ENCODE data around the gene STK36. TPM values are rescaled to one million over a fixed set of nuclear protein-coding genes. Genes with fewer than 3 reads are reported as not detected.

Gene STK36
- total RNA-seq, 1 donor from 2014 or later: 75.1 TPM

GRCh38 chr2:218659988-218660358 is 11.9 kb upstream of the STK36 start:
- no peaks in the 10 kb centered on the region for H3K9me3 Mint-ChIP-seq (ENCODE audit: unreplicated experiment)
- peaks cover 43% of the 10 kb centered on the region for H3K36me3 Mint-ChIP-seq (ENCODE audit: low read depth, unreplicated experiment)
- H3K27ac Mint-ChIP-seq (ENCODE audit: unreplicated experiment): peak overlapping the region; percentile 46

GRCh38 chr2:218662377-218662776 is 9.5 kb upstream of the STK36 start:
- peaks cover 56% of the 10 kb centered on the region for H3K36me3 Mint-ChIP-seq (ENCODE audit: low read depth, unreplicated experiment)
- H3K27me3 Mint-ChIP-seq (ENCODE audit: unreplicated experiment): peaks cover 11% of the 10 kb centered on the region
- DNase-seq (ENCODE audit: low spot score): no peak
- peak overlapping the region; percentile 32 for H3K4me3 Mint-ChIP-seq (ENCODE audit: unreplicated experiment)
- H3K4me1 Mint-ChIP-seq (ENCODE audit: unreplicated experiment): peaks cover 15% of the 10 kb centered on the region
- H3K27ac Mint-ChIP-seq (ENCODE audit: unreplicated experiment): no peak overlapping the region
- H3K9me3 Mint-ChIP-seq (ENCODE audit: unreplicated experiment): no peaks in the 10 kb centered on the region
- no peak for TF ChIP-seq CTCF (IDR thresholded peaks at IDR 0.05; ENCODE audit: unreplicated experiment)

More at GRCh38 chr2:218659988-218660358, 11.9 kb upstream of the STK36 start:
- H3K27me3 Mint-ChIP-seq (ENCODE audit: unreplicated experiment): peaks cover 15% of the 10 kb centered on the region
- H3K4me3 Mint-ChIP-seq (ENCODE audit: unreplicated experiment): peak overlapping the region; percentile 96
- TF ChIP-seq CTCF (IDR thresholded peaks at IDR 0.05; ENCODE audit: unreplicated experiment): no peak
- H3K4me1 Mint-ChIP-seq (ENCODE audit: unreplicated experiment): peaks cover 15% of the 10 kb centered on the region
- DNase-seq (ENCODE audit: low spot score): no peak

- peaks cover 13% of the 10 kb centered on the region for H3K4me1 Mint-ChIP-seq (ENCODE audit: unreplicated experiment)
- no peak for DNase-seq (ENCODE audit: low spot score)
- TF ChIP-seq CTCF (IDR thresholded peaks at IDR 0.05; ENCODE audit: unreplicated experiment): no peak
- H3K27ac Mint-ChIP-seq (ENCODE audit: unreplicated experiment): no peak overlapping the region
- H3K4me3 Mint-ChIP-seq (ENCODE audit: unreplicated experiment): peak overlapping the region; percentile 32
- peaks cover 11% of the 10 kb centered on the region for H3K27me3 Mint-ChIP-seq (ENCODE audit: unreplicated experiment)
- no peaks in the 10 kb centered on the region for H3K9me3 Mint-ChIP-seq (ENCODE audit: unreplicated experiment)
- peaks cover 56% of the 10 kb centered on the region for H3K36me3 Mint-ChIP-seq (ENCODE audit: low read depth, unreplicated experiment)
Measured at GRCh38 chr2:218662827-218663226, 9.1 kb upstream of the STK36 start.

- no peak for DNase-seq (ENCODE audit: low spot score)
- peaks cover 59% of the 10 kb centered on the region for H3K36me3 Mint-ChIP-seq (ENCODE audit: low read depth, unreplicated experiment)
- H3K4me1 Mint-ChIP-seq (ENCODE audit: unreplicated experiment): peaks cover 9% of the 10 kb centered on the region
- no peak for TF ChIP-seq CTCF (IDR thresholded peaks at IDR 0.05; ENCODE audit: unreplicated experiment)
- peaks cover 9% of the 10 kb centered on the region for H3K27me3 Mint-ChIP-seq (ENCODE audit: unreplicated experiment)
- H3K27ac Mint-ChIP-seq (ENCODE audit: unreplicated experiment): no peak overlapping the region
- no peaks in the 10 kb centered on the region for H3K9me3 Mint-ChIP-seq (ENCODE audit: unreplicated experiment)
- peak overlapping the region; percentile 3 for H3K4me3 Mint-ChIP-seq (ENCODE audit: unreplicated experiment)
Measured at GRCh38 chr2:218663901-218664300, 8.0 kb upstream of the STK36 start.

GRCh38 chr2:218664653-218665052 is 7.2 kb upstream of the STK36 start:
- Mint-ChIP-seq H3K27ac (ENCODE audit: unreplicated experiment) (no peak overlapping the region), H3K4me3 (ENCODE audit: unreplicated experiment) (peak overlapping the region; percentile 70), H3K36me3 (ENCODE audit: low read depth, unreplicated experiment) (peaks cover 59% of the 10 kb centered on the region)

More at GRCh38 chr2:218664653-218665052, 7.2 kb upstream of the STK36 start:
- H3K4me1 Mint-ChIP-seq (ENCODE audit: unreplicated experiment): peaks cover 9% of the 10 kb centered on the region
- TF ChIP-seq CTCF (IDR thresholded peaks at IDR 0.05; ENCODE audit: unreplicated experiment): no peak
- H3K27me3 Mint-ChIP-seq (ENCODE audit: unreplicated experiment): peaks cover 7% of the 10 kb centered on the region
- DNase-seq (ENCODE audit: low spot score): no peak
- H3K9me3 Mint-ChIP-seq (ENCODE audit: unreplicated experiment): no peaks in the 10 kb centered on the region
